K562 (cell line): ENCODE results near the gene EZH1. TPM values are rescaled to one million over a fixed set of nuclear protein-coding genes. Genes with fewer than 3 reads are reported as not detected.

Source experiments
- ARNT ChIP-seq, 2 experiments: fragments of 450-650 bp; IDR thresholded peaks; 2 replicates each; pipeline ENCODE4 v1.6.1; 2016; ENCODE audit warnings: mild to moderate bottlenecking in 1 of 2
- CBX5 ChIP-seq: IDR thresholded peaks from 2 replicates; pipeline ENCODE4 v1.6.1; 2014; ENCODE audit warnings: low read depth, borderline replicate concordance
- DDX20 ChIP-seq: fragments of 450-650 bp; IDR thresholded peaks from 2 replicates; pipeline ENCODE4 v1.6.1; 2016; ENCODE audit warnings: missing genetic modification characterization, low read depth, mild to moderate bottlenecking, missing compliant biosample characterization, moderate library complexity
- FOXJ3 ChIP-seq: sonication (generic); formaldehyde crosslinking; IDR thresholded peaks from 2 replicates; pipeline ENCODE4 v1.4.0; 2020; ENCODE audit warnings: mild to moderate bottlenecking, missing genetic modification reagents
- FOXM1 ChIP-seq, 2 experiments: fragments of 450-650 bp in 1 of 2; sonication (generic) in 1 of 2; formaldehyde crosslinking in 1 of 2; IDR thresholded peaks; 2 replicates each; pipeline versions ENCODE4 v1.6.1 to v1.9.0; 2017 to 2022; ENCODE audit warnings: low read depth in 2 of 2, mild to moderate bottlenecking in 2 of 2, missing genetic modification reagents in 1 of 2, moderate library complexity in 1 of 2
- KAT2B ChIP-seq: IDR thresholded peaks from one replicate; pipeline ENCODE4 v1.6.1; 2012; ENCODE audit warnings: low read depth, mild to moderate bottlenecking, control low read depth, inconsistent platforms, low read length, moderate library complexity
- KLF1 ChIP-seq: fragments of 450-650 bp; IDR thresholded peaks from 2 replicates; pipeline ENCODE4 v1.6.1; 2016; ENCODE audit warnings: missing genetic modification characterization, missing compliant biosample characterization
- MAZ ChIP-seq, 2 experiments: fragments of 450-650 bp in 1 of 2; sonication (generic) in 1 of 2; formaldehyde crosslinking; IDR thresholded peaks in 1 of 2; conservative IDR thresholded peaks in 1 of 2; 2 replicates each; pipeline versions ENCODE4 v1.4.0 to v1.5.0; 2020; ENCODE audit warnings: mild to moderate bottlenecking in 1 of 2, missing genetic modification reagents in 1 of 2
- NFE2L1 ChIP-seq: fragments of 450-650 bp; IDR thresholded peaks from 2 replicates; pipeline ENCODE4 v1.6.1; 2016; ENCODE audit warnings: missing genetic modification characterization, low read depth, mild to moderate bottlenecking, missing compliant biosample characterization, moderate library complexity, borderline replicate concordance
- RB1 ChIP-seq: fragments of 450-650 bp; IDR thresholded peaks from 2 replicates; pipeline ENCODE4 v1.6.1; 2017; ENCODE audit warnings: low read depth, mild to moderate bottlenecking
- SMARCC2 ChIP-seq: fragments of 450-650 bp; IDR thresholded peaks from 2 replicates; pipeline ENCODE4 v1.6.1; 2017; ENCODE audit warnings: antibody characterized with exemption, moderate library complexity, mild to moderate bottlenecking, low read depth
- ZC3H11A ChIP-seq: IDR thresholded peaks from 2 replicates; pipeline ENCODE4 v1.6.1; 2012; ENCODE audit warnings: low read depth, low read length, improper control_type of control experiment
- ZNF121 ChIP-seq: sonication (generic); formaldehyde crosslinking; conservative IDR thresholded peaks from 2 replicates; pipeline ENCODE4 v1.8.0; 2022; ENCODE audit warnings: missing genetic modification reagents
- ZNF75A ChIP-seq: fragments of 450-650 bp; formaldehyde crosslinking; IDR thresholded peaks from 2 replicates; pipeline ENCODE4 v1.4.0; 2020; ENCODE audit warnings: mild to moderate bottlenecking
- ZNF764 ChIP-seq: fragments of 250-450 bp; sonication (Bioruptor Pico); IDR thresholded peaks from 2 replicates; pipeline ENCODE4 v1.4.0; 2020; ENCODE audit warnings: low read depth, mild to moderate bottlenecking, moderate library complexity
- polyA plus RNA-seq, 8 experiments: library from polyadenylated mRNA; depleted of rRNA in 4 of 8; stranded (reverse) in 5 of 8; unstranded in 3 of 8; fragments of >200 nt; fragmentation: Nextera tagmentation in 2 of 8; fragmentation: Illumina TruSeq in 1 of 8; extraction: Ambion mirVana in 2 of 8; extraction: Trizol in 1 of 8; gene quantifications; 2 replicates each; pipeline versions ENCODE4 v1.2.1 to v1.2.3, GENCODE V29; 2011 to 2014; ENCODE audit warnings: inconsistent platforms in 1 of 8, missing spikeins in 1 of 8
- total RNA-seq, 7 experiments: library from RNA; depleted of rRNA in 6 of 7; stranded (reverse); fragments of >200 nt in 6 of 7; fragmentation: Illumina TruSeq in 2 of 7; extraction: Trizol in 2 of 7; gene quantifications; 2 replicates each; pipeline versions ENCODE4 v1.2.1 to v1.2.3, GENCODE V29; 2011 to 2021; ENCODE audit warnings: low replicate concordance in 1 of 7
- TF ChIP-seq, protein P1 (sequence below): sonication (generic); formaldehyde crosslinking; IDR thresholded peaks from 2 replicates; pipeline ENCODE4 v1.8.0; 2023; ENCODE audit warnings: missing genetic modification reagents, mild to moderate bottlenecking, borderline replicate concordance
- TF ChIP-seq, protein P2 (sequence below): fragments of 450-650 bp; formaldehyde crosslinking; IDR thresholded peaks from 2 replicates; pipeline ENCODE4 v1.4.0; 2022; ENCODE audit warnings: missing genetic modification characterization
- TF ChIP-seq, protein P3 (sequence below): fragments of 450-650 bp; IDR thresholded peaks from one replicate; pipeline ENCODE4 v1.6.1; 2018; ENCODE audit warnings: mild to moderate bottlenecking, moderate library complexity; ENCODE audit not compliant: partially characterized antibody

EZH1 gene
- total and polyA plus RNA-seq, 9 of the 15 experiments (the other 6 are each of a cell fraction or from before 2014, with no cell fraction given) = 8.6 to 40.8 (median 22.9) TPM

DNA sequence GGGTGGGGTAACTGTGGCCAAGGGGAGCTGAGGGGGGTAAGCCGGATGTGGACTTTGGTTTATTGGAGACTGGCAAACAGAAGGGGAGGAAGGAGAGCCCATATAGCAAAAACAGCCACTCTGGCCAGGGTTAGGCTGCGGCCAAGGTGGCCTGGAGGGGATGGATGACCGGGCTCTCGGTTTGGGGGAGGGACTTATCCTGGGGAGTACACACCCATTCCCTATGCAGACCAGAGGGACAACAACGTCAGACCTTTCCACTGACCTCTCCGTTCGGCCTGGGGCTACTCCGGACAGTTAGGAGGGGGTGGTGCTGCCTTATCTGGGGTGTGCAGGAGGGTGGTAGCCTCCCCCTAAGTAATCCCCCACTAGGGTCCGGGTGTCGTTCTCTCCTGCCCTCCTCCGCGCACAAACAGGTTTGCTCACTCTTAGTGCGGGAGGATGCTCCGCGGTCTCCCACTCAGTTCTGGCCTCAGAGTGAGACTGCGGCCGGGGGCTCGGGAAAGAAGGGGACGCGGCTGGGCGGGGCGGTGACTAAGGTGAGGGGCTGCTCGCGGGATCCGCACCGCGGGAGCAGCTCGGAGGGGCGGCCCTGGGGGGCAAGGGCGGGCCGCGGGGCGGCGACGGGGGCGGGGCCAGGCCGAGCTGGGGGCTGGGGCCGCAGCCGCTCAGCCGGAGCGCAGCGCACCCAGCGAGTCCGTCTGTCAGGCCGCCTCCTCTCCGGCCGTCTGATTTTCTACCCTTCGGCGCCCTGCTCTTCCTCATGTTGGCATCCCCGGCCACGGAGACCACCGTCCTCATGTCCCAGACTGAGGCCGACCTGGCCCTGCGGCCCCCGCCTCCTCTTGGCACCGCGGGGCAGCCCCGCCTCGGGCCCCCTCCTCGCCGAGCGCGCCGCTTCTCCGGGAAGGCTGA, 35.4 kb upstream of the EZH1 start, which contains the start of gene WNK4 (continued):
- TF ChIP-seq, protein P1, sequence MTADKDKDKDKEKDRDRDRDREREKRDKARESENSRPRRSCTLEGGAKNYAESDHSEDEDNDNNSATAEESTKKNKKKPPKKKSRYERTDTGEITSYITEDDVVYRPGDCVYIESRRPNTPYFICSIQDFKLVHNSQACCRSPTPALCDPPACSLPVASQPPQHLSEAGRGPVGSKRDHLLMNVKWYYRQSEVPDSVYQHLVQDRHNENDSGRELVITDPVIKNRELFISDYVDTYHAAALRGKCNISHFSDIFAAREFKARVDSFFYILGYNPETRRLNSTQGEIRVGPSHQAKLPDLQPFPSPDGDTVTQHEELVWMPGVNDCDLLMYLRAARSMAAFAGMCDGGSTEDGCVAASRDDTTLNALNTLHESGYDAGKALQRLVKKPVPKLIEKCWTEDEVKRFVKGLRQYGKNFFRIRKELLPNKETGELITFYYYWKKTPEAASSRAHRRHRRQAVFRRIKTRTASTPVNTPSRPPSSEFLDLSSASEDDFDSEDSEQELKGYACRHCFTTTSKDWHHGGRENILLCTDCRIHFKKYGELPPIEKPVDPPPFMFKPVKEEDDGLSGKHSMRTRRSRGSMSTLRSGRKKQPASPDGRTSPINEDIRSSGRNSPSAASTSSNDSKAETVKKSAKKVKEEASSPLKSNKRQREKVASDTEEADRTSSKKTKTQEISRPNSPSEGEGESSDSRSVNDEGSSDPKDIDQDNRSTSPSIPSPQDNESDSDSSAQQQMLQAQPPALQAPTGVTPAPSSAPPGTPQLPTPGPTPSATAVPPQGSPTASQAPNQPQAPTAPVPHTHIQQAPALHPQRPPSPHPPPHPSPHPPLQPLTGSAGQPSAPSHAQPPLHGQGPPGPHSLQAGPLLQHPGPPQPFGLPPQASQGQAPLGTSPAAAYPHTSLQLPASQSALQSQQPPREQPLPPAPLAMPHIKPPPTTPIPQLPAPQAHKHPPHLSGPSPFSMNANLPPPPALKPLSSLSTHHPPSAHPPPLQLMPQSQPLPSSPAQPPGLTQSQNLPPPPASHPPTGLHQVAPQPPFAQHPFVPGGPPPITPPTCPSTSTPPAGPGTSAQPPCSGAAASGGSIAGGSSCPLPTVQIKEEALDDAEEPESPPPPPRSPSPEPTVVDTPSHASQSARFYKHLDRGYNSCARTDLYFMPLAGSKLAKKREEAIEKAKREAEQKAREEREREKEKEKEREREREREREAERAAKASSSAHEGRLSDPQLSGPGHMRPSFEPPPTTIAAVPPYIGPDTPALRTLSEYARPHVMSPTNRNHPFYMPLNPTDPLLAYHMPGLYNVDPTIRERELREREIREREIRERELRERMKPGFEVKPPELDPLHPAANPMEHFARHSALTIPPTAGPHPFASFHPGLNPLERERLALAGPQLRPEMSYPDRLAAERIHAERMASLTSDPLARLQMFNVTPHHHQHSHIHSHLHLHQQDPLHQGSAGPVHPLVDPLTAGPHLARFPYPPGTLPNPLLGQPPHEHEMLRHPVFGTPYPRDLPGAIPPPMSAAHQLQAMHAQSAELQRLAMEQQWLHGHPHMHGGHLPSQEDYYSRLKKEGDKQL (CRISPR knock-in tag) = no peak
- peak; percentile 64 to 74; a peak in 3 of 4 replicates for TF ChIP-seq MAZ (CRISPR knock-in tag; conservative IDR thresholded peaks at IDR 0.05 in 1 of 2, IDR thresholded peaks at IDR 0.05 in 1 of 2)
- no peak for TF ChIP-seq FOXJ3
- TF ChIP-seq ZNF75A (CRISPR knock-in tag) = no peak
- TF ChIP-seq SMARCC2 = peak; percentile 73
- peak; percentile 70; a peak in 2 of 4 replicates for TF ChIP-seq ARNT (IDR thresholded peaks at IDR 0.05)
- TF ChIP-seq, protein P2, sequence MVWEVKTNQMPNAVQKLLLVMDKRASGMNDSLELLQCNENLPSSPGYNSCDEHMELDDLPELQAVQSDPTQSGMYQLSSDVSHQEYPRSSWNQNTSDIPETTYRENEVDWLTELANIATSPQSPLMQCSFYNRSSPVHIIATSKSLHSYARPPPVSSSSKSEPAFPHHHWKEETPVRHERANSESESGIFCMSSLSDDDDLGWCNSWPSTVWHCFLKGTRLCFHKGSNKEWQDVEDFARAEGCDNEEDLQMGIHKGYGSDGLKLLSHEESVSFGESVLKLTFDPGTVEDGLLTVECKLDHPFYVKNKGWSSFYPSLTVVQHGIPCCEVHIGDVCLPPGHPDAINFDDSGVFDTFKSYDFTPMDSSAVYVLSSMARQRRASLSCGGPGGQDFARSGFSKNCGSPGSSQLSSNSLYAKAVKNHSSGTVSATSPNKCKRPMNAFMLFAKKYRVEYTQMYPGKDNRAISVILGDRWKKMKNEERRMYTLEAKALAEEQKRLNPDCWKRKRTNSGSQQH (CRISPR knock-in tag) = peak; percentile 71; the same call in 1 of the 2 replicates
- no peak for TF ChIP-seq CBX5
- no peak for TF ChIP-seq ZNF121 (CRISPR knock-in tag)
- TF ChIP-seq NFE2L1 (tag) = no peak
- no peak for TF ChIP-seq DDX20 (tag)
- TF ChIP-seq FOXM1 (IDR thresholded peaks at IDR 0.05; ENCODE audit: low read depth) = peak; percentile 61
- no peak for TF ChIP-seq FOXM1 (CRISPR knock-in tag; IDR thresholded peaks at IDR 0.05; ENCODE audit: low read depth)
- no peak for TF ChIP-seq ZC3H11A
- TF ChIP-seq ZNF764 (CRISPR knock-in tag) = no peak
- peak; percentile 50 for TF ChIP-seq RB1
- TF ChIP-seq, protein P3, sequence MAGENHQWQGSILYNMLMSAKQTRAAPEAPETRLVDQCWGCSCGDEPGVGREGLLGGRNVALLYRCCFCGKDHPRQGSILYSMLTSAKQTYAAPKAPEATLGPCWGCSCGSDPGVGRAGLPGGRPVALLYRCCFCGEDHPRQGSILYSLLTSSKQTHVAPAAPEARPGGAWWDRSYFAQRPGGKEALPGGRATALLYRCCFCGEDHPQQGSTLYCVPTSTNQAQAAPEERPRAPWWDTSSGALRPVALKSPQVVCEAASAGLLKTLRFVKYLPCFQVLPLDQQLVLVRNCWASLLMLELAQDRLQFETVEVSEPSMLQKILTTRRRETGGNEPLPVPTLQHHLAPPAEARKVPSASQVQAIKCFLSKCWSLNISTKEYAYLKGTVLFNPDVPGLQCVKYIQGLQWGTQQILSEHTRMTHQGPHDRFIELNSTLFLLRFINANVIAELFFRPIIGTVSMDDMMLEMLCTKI = no peak
- no peak for TF ChIP-seq KAT2B
- TF ChIP-seq KLF1 (tag) = peak; percentile 74; the same call in 1 of the 2 replicates
